HG02938 (cell line): Measurements from ENCODE around the gene EMC10.

Experiments used
- ATAC-seq: cut with Tn5 transposase; IDR thresholded peaks from one replicate; pipeline ENCODE4 v1.9.1; 2021; ENCODE audit warnings: mild to moderate bottlenecking, moderate library complexity; ENCODE audit not compliant: unreplicated experiment

EMC10 gene

GRCh38 chr19:50477751-50478515, 1.6 kb downstream of the EMC10 start:
- ATAC-seq = no peak

DNA sequence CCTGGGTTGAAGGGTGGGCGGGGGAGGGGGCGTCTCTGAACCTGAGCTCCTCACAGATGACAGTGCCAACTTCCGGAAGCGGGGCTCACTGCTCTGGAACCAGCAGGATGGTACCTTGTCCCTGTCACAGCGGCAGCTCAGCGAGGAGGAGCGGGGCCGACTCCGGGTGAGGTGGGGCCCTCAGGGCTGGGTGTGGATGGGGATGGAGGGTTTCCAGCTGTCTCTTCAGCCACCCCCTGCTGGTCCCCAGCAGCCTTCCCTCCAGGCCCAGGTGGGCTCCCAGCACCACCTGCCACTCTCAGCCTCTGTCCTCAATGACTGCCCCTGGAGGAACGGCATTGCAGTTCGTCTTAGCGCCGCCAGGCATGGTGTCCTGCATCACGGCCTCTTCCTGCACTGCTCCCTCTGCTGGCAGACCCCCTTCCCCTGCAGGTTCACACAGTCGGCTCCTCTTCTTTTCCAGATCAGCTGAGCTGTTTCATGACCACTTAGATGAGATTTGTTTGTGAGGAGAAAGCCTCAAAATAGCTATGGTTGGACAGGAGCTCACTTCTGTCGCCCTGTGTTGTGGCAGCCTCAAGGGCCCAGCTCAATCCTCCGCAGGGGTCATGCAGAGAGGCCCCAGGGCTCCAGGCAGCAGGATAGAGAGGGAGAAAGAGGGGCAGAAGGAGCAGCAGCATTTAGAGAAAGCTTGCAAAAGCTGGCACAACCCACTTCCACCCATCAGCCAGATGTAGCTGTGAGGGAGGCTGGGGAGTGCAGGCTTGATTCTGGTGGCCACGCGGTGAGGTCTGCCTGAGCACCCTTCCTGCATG, 2.8 kb downstream of the EMC10 start:
- no peak for ATAC-seq

DNA sequence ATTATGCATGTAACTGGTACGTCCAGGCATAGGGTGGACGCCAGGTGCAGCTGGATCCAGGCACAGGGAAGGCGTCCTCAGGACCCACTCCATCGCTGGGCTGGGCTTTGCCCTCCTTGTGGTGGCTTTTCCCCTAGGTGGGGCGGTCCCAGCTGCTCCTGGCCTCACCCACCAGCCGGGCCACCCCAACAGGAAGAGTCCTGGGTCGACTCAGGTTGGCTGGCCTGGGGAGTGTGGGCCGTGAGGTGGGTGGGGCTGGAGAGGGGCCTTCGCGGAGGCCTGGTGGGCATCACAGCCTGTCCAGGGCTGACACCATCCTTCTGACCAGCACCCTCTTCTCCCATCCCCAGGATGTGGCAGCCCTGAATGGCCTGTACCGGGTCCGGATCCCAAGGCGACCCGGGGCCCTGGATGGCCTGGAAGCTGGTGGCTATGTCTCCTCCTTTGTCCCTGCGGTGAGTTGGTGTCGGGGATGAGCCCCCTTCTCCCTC, 3.5 kb downstream of the EMC10 start:
- ATAC-seq = no peak

GRCh38 chr19:50480281-50481111, 4.2 kb downstream of the EMC10 start:
- ATAC-seq = no peak

GRCh38 chr19:50481351-50482149, 5.2 kb downstream of the EMC10 start:
- ATAC-seq = no peak

- no peak for ATAC-seq
Observed at GRCh38 chr19:50482271-50482855, 6.1 kb downstream of the EMC10 start.

- ATAC-seq = no peak
Observed at GRCh38 chr19:50482916-50483315, 6.6 kb downstream of the EMC10 start.

GRCh38 chr19:50485284-50485955, 9.1 kb downstream of the EMC10 start:
- no peak for ATAC-seq

GRCh38 chr19:50486823-50487515, 10.7 kb downstream of the EMC10 start:
- no peak for ATAC-seq

DNA sequence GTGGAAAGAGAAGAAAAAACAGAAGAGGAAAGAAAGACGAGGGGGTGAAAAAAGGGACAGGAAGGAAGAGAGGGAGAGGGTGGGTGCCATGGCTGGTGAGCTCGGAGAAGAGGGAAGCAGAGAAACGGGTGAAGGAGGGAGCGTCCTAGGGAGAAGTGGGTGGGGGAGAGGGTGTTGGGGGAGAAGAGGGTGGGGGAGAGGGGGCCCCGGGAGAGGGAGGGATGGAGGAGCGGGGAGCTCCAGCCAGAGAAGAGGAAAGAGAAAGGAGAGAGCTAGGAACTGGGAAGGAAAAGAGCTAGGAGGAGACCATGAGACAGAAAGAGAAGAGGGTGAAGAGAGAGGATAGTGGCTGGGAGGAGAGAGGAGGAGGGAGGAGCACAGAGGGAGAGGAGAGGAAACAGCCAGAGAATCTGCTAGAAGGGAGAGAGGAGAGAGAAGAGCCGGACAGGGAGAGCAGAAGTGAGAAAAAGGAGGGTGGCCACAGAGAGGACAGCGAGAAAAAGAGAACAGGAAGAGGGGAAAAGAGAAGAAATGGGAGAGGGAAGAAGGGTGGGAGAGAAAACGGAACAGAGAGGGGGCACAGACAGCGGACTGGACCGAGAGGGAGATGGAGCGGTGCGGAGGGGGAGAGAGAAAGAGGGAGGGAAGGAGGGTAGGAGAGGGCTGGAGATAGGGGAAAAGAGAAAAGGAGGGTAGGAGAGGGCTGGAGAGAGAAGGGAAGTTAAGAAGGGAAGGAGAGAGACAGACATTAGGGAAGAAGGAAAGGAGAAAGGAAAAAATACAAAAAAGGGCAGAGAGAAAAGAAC, 12.3 kb downstream of the EMC10 start:
- ATAC-seq = no peak

DNA sequence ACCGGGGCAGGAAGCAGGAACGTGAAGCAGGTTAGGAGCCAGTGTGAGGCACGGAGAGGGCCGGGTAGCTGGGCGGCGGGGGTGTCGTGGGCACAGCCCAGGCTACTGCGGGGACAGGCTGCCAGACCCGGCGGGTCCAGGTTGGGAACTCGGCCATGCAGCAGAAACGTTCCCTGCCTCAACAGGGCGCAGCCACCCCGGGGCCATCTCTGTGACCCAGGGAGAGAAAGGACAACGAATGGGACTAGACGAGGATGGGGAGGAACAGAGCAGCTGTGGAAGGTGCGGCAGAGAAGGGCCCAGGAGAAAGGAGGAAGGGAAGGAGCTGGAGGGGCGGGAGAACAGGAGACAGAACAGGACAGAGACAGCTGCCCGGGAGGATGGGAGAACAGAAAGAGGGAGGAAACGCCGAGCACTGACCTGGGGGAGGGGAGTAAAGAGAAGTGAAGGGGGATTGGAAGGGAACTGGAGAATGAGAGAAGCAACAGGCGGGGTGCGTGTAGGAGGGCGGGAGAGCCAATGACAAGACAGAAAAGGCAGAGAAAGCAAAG, 13.2 kb downstream of the EMC10 start:
- ATAC-seq = no peak

- no peak for ATAC-seq
Observed at GRCh38 chr19:50490411-50490811, 14.1 kb downstream of the EMC10 start.

DNA sequence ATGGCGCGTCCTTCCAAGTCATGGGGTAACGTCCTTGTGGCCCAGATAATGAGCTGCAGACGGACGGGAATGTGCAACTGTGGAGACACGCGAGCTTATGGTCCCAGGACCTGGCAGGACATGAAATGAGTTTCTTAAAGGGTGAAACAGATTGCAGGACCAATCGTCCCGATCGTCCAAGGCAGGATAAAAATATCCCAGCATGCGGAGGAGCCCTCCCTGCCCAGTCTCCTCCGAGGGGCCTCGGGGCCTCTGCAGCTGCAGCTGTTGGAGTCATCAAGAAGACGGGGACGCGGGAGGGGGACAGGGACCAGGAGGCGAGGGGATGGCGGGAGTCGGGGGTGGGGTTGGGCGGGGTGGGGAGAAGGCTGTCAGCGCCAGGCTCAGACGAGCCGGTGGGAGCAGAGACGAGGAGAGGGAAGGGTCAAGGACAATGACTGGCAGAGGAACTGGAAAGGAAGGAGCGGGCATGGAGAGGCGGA, 14.7 kb downstream of the EMC10 start:
- no peak for ATAC-seq

DNA sequence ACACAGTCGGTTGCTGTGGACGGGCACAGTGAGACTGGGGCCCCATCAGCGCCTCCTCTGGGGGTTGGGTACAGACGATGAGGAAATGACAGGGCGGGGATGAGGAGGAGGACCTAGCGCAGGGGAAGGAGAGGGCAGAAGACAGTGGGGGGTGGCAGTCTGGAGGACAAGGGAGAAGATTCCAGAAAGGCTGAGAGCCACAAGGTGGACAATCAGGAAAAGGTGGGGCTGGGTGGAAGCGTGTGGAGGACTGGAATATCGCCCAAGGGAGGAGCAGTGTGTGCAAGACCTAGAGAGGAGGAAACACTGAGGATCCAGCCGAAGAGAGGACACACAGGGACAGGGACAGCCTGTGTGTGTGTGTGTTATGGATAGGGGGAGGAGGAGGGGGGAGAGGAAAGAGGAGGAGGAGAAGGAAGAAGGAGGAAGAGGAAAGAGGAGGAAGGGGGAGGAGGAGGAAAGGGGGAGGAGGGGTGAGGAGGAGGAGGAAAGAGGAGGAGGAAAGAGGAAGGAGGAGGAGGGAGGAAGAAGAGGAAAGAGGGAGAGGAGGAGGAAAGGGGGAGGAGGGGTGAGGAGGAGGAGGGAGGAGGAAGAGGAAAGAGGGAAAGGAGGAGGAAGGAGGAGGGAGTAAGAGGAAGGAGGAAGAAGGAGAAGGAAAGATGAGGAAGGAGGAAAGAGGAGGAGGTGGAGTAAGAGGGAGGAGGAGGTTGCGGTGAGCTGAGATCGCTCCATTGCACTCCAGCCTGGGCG, 16.2 kb downstream of the EMC10 start:
- ATAC-seq = no peak

- ATAC-seq = no peak
Observed at GRCh38 chr19:50493171-50493570, 16.9 kb downstream of the EMC10 start.

DNA sequence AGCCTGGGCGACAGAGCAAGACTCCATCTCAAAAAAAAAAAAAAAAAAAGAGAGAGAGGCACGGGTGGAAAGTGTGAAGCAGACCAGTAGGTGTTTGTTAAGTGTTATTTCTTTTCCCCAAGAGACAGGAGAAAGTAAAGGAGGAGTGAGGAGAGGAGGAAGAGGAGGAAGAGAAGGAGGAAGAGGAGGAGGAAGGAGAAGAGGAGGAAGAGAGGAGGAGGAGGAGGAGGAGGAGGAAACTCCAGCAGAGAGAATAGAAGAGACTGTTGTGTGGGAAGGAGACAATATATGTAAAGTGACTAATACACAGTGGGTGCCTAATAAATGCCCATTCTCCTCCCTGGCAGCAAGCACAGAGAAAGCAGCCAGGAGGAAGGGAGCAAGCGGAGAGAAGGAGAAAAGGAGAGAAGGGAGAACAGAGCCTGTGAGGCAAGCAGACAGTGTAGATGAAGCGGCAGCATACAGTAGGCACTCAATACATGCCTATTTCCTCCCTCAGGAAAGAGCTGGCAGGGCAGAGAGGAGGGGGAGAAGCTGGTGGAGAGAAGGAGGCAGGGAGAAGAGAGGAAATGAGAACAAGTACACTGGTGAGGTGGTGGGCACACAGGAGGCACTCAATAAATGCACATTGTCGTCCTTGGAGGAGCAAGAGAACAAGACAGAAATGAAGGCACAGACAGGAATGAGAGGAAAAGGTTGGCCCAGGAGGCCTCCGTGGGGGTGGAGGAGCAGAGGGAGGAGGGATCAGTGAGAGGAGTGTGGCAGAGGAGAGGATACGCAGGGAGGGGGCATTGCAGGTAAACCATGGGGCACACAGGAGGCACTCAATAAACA, 18.1 kb downstream of the EMC10 start:
- ATAC-seq = no peak
